SK-N-MC (cell line): ENCODE results near the gene GNAI2.

Experiments
- DNase-seq: peaks from one replicate; pipeline ENCODE4 v3.0.0-alpha.2; 2011; ENCODE audit warnings: low read depth, low spot score
- H3K27ac ChIP-seq: fragments of 200-600 bp; sonication (generic); 2 replicates; pipeline ENCODE4 v1.5.1; 2016; ENCODE audit warnings: mixed run types
- H3K36me3 ChIP-seq: fragments of 200-600 bp; sonication (generic); 2 replicates; pipeline ENCODE4 v1.6.1; 2017; ENCODE audit warnings: antibody characterized with exemption, low read length, mixed read lengths; ENCODE audit not compliant: insufficient read depth
- H3K4me3 ChIP-seq: fragments of 200-600 bp; sonication (generic); 2 replicates; pipeline ENCODE4 v1.5.1; 2016
- H3K9ac ChIP-seq: fragments of 200-600 bp; sonication (generic); 2 replicates; pipeline ENCODE4 v1.8.0; 2017; ENCODE audit warnings: mixed run types, mixed read lengths; ENCODE audit not compliant: insufficient read length
- H3K9me3 ChIP-seq: fragments of 200-600 bp; sonication (generic); 2 replicates; pipeline ENCODE4 v1.6.1; 2017; ENCODE audit warnings: low read depth, mild to moderate bottlenecking, antibody characterized with exemption, low read length, moderate library complexity, mixed read lengths
- EZH2 ChIP-seq: fragments of 200-600 bp; sonication (generic); IDR thresholded peaks from one replicate; pipeline ENCODE4 v1.6.1; 2017; ENCODE audit warnings: antibody characterized with exemption
- FOXP2 ChIP-seq: optimal IDR thresholded peaks from 2 replicates; pipeline ENCODE3; 2011; ENCODE audit warnings: mild to moderate bottlenecking, moderate library complexity; ENCODE audit not compliant: insufficient read depth; ENCODE audit errors: extremely low read length, control extremely low read depth
- POLR2AphosphoS5 ChIP-seq: IDR thresholded peaks from 2 replicates; pipeline ENCODE4 v1.6.1; 2012; ENCODE audit warnings: mild to moderate bottlenecking, low read depth, low read length, borderline replicate concordance

The GNAI2 gene

DNA sequence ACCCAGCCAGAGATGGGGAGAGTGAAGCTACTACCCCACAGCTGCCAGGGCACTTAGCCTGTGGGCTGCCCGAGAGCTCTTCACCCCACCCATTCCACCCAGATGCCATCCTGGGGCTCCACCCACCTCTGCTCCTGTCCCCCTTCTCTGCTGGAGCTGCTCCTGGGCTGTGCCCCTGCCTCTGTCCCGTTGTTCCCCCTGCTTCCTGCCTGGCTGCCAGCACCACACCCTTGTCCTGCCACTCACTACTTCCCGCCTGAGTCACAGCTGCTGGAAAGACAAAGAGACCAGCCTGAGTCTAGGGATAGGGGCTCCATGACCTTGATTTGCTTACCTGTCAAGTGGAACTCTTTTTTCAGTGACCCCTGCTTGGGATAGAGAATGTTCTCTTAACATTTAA, 12.4 kb downstream of the GNAI2 start:
- no peak for DNase-seq
- Histone ChIP-seq H3K27ac (no peak overlapping the region), H3K9me3 (no peaks in the 10 kb centered on the region), H3K36me3 (no peaks in the 10 kb centered on the region), H3K9ac (no peak overlapping the region), H3K4me3 (no peak overlapping the region)
- TF ChIP-seq EZH2, result no peak
- TF ChIP-seq POLR2AphosphoS5, result no peak
- no peak for TF ChIP-seq FOXP2

DNA sequence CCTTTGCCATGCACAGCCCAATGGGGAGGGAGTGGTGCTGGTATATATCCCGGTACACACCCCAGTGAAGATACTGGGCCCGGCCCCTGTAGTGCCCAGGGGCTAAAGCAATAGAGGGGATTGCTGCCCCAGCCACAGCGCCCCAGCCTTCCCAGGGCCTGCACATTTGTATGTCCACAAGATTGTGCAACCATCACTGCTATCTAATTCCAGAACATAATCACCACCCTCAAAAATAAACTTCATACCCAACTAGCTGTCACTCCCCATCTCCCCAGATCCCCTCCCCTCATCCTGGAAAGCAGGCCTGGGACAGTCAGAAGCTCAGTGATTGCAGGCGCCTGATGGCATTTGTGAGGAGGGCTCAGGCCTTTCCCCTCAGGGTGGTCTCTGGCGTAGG, 13.5 kb downstream of the GNAI2 start:
- TF ChIP-seq POLR2AphosphoS5, result no peak
- no peak for TF ChIP-seq FOXP2
- no peak for TF ChIP-seq EZH2
- Histone ChIP-seq H3K27ac (no peak overlapping the region), H3K4me3 (no peak overlapping the region), H3K9me3 (no peaks in the 10 kb centered on the region), H3K9ac (no peak overlapping the region), H3K36me3 (no peaks in the 10 kb centered on the region)
- DNase-seq, result no peak

DNA sequence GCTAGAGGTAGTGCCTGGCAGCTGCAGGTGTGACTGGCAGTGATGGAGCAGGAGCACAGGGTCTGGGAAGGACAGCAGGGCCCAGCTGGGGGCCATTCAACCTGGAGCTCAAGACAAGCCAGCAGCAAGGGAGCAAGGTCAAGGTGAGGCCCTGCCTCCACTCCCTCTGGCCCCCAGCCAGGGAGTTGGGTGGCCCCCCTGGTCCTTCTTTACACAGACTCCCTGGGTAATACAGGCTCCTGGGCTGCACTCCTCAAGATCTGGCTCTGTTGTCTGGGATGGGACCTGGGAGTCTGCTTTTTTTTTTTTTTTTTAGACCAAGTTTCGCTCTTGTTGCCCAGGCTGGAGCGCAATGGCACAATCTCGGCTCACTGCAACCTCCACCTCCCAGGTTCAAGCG, 14.5 kb downstream of the GNAI2 start:
- H3K36me3 ChIP-seq, result no peaks in the 10 kb centered on the region
- DNase-seq, result no peak
- H3K9ac ChIP-seq, result no peak overlapping the region

DNA sequence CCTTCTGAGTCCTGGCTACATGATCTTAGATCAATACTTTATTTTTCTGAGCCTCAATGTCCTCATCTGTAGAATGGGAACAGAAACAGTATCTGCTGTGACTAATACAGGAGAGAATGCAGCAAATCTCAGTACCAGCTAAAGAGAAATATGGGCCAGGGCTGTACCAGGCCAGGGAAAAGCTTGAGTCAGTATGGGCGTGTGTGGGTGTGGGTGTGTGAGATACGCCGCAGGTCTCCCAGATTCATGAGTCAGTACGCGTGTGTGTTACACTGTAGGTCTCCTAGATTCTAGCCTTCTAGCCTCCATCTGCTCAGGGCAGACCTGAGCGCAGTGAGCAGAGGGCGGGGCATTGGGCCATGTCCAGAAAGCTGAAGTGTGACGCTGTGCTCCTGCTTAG, 15.2 kb downstream of the GNAI2 start:
- no peak overlapping the region for H3K9ac ChIP-seq

More for the DNA sequence above, 14.5 kb downstream of the GNAI2 start:
- Histone ChIP-seq H3K4me3 (no peak overlapping the region), H3K9me3 (no peaks in the 10 kb centered on the region), H3K27ac (no peak overlapping the region)
- TF ChIP-seq FOXP2 (no peak), EZH2 (no peak), POLR2AphosphoS5 (no peak)

DNA sequence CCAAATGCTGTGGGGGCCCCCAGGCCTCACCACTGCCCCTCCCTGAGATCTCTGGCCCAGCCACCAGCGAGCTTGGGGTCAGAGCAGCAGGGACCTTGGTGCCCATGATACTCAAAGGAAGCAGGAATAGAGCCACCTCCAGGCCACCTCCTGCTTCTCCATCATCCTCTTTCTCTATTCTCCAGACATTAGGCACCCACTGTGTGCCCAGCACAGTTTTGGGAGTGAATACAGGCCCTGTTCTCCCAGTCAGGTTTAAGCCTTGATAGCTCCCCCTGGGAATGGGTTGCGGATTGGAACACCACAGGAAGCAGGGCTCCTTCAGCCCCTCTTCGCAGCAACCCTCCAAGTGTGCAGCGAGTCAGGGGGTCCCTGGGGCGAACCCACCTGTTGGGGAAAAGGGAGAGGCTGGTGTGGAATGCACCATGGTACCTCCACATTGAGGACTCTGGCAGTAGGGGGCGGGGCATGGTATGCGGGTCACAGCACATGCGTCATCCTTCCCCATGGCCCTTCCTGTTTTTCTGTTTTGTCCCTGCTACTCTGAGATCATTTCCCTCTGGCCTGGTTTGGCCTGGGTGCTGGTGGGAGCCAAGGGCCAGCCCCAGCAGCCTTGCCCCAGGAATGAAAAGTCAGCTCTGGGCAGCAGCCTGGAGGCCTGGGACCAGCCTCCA, 18.7 kb downstream of the GNAI2 start:
- Histone ChIP-seq H3K9me3 (no peaks in the 10 kb centered on the region), H3K4me3 (no peak overlapping the region), H3K9ac (no peak overlapping the region), H3K27ac (no peak overlapping the region), H3K36me3 (peaks cover 10% of the 10 kb centered on the region; the same call in 1 of the 2 replicates)
- no peak for TF ChIP-seq FOXP2
- TF ChIP-seq EZH2, result no peak
- TF ChIP-seq POLR2AphosphoS5, result no peak
- no peak for DNase-seq

More for the DNA sequence above, 15.2 kb downstream of the GNAI2 start:
- Histone ChIP-seq H3K9me3 (no peaks in the 10 kb centered on the region), H3K36me3 (no peaks in the 10 kb centered on the region; the same call in 1 of the 2 replicates), H3K4me3 (no peak overlapping the region), H3K27ac (no peak overlapping the region)
- no peak for TF ChIP-seq EZH2
- TF ChIP-seq FOXP2, result no peak
- TF ChIP-seq POLR2AphosphoS5, result no peak
- no peak for DNase-seq

DNA sequence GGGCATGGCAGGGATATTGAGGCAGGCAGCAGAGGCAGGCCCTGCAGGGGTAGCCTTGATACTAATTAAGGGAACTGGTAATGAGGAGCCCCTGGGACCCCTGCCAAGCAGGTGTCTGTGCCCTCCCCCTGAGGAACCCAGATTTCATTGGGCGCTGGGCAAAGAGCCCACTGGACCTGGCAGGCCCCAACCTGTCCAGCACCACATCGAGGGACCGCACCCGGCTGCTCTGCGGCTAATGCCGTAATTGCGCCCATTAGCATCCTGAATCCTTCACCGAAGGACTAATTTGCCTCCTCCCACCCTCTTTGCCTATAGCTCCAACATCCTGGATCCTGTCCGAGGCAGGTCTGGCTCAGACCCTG, 19.2 kb downstream of the GNAI2 start:
- Histone ChIP-seq H3K36me3 (peaks cover 10% of the 10 kb centered on the region; the same call in 1 of the 2 replicates), H3K9ac (no peak overlapping the region), H3K9me3 (no peaks in the 10 kb centered on the region), H3K4me3 (no peak overlapping the region), H3K27ac (no peak overlapping the region)
- DNase-seq, result no peak
- TF ChIP-seq FOXP2, result no peak
- TF ChIP-seq POLR2AphosphoS5, result no peak
- TF ChIP-seq EZH2, result no peak

DNA sequence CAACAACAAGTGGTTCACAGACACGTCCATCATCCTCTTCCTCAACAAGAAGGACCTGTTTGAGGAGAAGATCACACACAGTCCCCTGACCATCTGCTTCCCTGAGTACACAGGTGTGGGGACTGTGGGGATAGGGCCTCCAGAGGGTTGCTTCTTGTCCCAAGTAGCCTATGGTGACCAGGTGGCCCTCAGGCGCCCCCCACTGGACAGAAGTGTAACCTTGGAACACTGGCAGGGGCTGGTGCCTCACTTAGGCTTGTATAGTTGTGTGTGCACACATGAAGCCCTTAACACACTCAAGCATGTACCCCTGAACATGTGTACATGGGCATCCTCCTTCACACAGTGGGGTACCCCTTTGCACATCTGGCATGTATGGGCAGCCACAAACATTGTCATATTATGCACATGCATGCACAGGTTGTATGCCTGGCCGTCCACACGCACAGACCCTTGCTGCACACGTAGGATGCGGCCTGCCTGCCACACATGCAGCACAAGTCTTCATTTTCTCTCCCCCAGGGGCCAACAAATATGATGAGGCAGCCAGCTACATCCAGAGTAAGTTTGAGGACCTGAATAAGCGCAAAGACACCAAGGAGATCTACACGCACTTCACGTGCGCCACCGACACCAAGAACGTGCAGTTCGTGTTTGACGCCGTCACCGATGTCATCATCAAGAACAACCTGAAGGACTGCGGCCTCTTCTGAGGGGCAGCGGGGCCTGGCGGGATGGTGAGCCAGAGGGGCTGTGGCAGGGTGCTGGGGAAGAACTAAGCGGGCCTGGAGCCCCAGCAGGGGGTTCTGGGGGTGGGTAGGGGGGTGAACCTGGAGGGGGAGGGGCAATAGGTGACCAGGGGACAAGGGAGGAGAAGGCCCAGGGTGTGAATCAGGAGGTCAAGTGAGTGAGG, 21.2 kb downstream of the GNAI2 start:
- TF ChIP-seq EZH2, result no peak
- no peak for TF ChIP-seq POLR2AphosphoS5
- no peak for TF ChIP-seq FOXP2
- no peaks in the 10 kb centered on the region for H3K9me3 ChIP-seq
- no peak for DNase-seq
- no peak overlapping the region for H3K4me3 ChIP-seq
- no peak overlapping the region for H3K27ac ChIP-seq
- H3K9ac ChIP-seq, result no peak overlapping the region
- peaks cover 10% of the 10 kb centered on the region; the same call in 1 of the 2 replicates for H3K36me3 ChIP-seq

DNA sequence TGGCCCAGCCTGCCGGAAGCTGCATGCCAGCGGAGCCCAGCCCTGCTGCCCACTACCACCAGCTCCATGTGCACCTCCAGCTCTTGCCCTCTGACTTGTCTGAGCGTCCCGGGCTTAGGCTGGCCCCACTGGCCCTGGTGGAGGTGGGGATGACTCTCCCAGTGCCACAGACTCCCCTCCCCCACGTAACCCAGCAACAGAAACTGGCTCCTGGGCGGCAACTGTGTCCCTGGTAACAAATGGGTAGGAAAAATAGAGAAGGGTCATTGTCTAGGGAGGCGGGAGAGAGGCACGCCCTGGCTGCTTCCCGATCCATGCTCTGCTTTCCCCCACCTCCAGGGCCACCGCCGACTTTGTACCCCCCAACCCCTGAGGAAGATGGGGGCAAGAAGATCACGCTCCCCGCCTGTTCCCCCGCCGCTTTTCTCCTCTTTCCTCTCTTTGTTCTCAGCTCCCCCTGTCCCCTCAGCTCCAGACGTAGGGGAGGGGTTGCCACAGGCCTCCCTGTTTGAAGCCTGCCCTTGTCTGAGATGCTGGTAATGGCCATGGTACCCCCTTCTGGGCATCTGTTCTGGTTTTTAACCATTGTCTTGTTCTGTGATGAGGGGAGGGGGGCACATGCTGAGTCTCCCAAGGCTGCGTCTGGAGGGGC, 22.2 kb downstream of the GNAI2 start:
- Histone ChIP-seq H3K4me3 (no peak overlapping the region), H3K9ac (no peak overlapping the region), H3K9me3 (no peaks in the 10 kb centered on the region), H3K36me3 (peaks cover 10% of the 10 kb centered on the region; the same call in 1 of the 2 replicates), H3K27ac (no peak overlapping the region)
- DNase-seq, result no peak
- TF ChIP-seq POLR2AphosphoS5 (no peak), EZH2 (no peak), FOXP2 (no peak)
